Panc1 (cell line): ENCODE measurements around the gene TMEM167A.

Source experiments
- POLR2AphosphoS5 ChIP-seq: IDR thresholded peaks from 2 replicates; pipeline ENCODE4 v1.6.1; 2012; ENCODE audit warnings: mild to moderate bottlenecking, low read depth, low read length, moderate library complexity
- SIN3A ChIP-seq: IDR thresholded peaks from 2 replicates; pipeline ENCODE4 v1.6.1; 2012; ENCODE audit warnings: low read depth, mild to moderate bottlenecking, low read length, moderate library complexity, borderline replicate concordance; ENCODE audit not compliant: insufficient read depth
- TCF7L2 ChIP-seq: IDR thresholded peaks from 2 replicates; pipeline ENCODE4 v1.6.1; 2011; ENCODE audit warnings: mild to moderate bottlenecking, low read depth, low read length, inconsistent platforms
- TF ChIP-seq, protein P1 (sequence below): fragments of 450-650 bp; IDR thresholded peaks from 2 replicates; pipeline ENCODE4 v1.5.1; 2017; ENCODE audit warnings: mild to moderate bottlenecking
- TF ChIP-seq, protein P2 (sequence below), 2 experiments: IDR thresholded peaks; 2 replicates each; pipeline ENCODE4 v1.6.1; 2011 to 2012; ENCODE audit warnings: low read depth in 2 of 2, control low read depth in 1 of 2, low read length in 1 of 2, mild to moderate bottlenecking in 1 of 2, moderate library complexity in 1 of 2; ENCODE audit not compliant: insufficient read depth in 1 of 2

DNA sequence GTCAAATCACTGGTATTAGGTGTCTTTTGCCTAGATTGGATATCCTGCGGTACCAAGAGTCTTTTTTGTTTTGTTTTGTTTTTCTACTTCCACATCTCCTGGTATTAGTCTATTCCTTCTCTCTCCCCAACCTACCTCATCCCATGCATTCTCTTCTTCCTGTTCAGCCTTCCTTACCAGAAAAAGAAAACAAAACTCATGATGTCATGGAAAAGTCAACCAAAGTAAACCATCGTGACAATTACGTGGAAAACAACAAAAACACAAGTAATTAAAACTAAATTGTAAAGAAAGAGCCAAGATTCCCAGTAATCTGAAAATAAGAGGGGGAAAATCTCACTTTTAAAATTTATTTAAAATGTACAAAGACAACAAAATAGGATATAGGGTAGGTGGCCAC is 38.3 kb downstream of the TMEM167A start:
- TF ChIP-seq, protein P1, sequence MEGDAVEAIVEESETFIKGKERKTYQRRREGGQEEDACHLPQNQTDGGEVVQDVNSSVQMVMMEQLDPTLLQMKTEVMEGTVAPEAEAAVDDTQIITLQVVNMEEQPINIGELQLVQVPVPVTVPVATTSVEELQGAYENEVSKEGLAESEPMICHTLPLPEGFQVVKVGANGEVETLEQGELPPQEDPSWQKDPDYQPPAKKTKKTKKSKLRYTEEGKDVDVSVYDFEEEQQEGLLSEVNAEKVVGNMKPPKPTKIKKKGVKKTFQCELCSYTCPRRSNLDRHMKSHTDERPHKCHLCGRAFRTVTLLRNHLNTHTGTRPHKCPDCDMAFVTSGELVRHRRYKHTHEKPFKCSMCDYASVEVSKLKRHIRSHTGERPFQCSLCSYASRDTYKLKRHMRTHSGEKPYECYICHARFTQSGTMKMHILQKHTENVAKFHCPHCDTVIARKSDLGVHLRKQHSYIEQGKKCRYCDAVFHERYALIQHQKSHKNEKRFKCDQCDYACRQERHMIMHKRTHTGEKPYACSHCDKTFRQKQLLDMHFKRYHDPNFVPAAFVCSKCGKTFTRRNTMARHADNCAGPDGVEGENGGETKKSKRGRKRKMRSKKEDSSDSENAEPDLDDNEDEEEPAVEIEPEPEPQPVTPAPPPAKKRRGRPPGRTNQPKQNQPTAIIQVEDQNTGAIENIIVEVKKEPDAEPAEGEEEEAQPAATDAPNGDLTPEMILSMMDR: no peak
- no peak for TF ChIP-seq TCF7L2
- no peak for TF ChIP-seq POLR2AphosphoS5
- TF ChIP-seq, protein P2, sequence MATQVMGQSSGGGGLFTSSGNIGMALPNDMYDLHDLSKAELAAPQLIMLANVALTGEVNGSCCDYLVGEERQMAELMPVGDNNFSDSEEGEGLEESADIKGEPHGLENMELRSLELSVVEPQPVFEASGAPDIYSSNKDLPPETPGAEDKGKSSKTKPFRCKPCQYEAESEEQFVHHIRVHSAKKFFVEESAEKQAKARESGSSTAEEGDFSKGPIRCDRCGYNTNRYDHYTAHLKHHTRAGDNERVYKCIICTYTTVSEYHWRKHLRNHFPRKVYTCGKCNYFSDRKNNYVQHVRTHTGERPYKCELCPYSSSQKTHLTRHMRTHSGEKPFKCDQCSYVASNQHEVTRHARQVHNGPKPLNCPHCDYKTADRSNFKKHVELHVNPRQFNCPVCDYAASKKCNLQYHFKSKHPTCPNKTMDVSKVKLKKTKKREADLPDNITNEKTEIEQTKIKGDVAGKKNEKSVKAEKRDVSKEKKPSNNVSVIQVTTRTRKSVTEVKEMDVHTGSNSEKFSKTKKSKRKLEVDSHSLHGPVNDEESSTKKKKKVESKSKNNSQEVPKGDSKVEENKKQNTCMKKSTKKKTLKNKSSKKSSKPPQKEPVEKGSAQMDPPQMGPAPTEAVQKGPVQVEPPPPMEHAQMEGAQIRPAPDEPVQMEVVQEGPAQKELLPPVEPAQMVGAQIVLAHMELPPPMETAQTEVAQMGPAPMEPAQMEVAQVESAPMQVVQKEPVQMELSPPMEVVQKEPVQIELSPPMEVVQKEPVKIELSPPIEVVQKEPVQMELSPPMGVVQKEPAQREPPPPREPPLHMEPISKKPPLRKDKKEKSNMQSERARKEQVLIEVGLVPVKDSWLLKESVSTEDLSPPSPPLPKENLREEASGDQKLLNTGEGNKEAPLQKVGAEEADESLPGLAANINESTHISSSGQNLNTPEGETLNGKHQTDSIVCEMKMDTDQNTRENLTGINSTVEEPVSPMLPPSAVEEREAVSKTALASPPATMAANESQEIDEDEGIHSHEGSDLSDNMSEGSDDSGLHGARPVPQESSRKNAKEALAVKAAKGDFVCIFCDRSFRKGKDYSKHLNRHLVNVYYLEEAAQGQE (IDR thresholded peaks at IDR 0.05; ENCODE audit: insufficient read depth in 1 of 2, low read depth in 2 of 2, low read length in 1 of 2): no peak
- no peak for TF ChIP-seq SIN3A
